Ovary (tissue), 9 donors: ENCODE data around the gene PHAF1. TPM values are rescaled to one million over a fixed set of nuclear protein-coding genes. Genes with fewer than 3 reads are reported as not detected.

Experiments
- DNase-seq, 5 donors: peaks; one replicate each; pipeline ENCODE4 v3.0.0-alpha.2; 2019 to 2020
- H3K27ac ChIP-seq, 2 donors: fragments of 200-600 bp; one replicate each; pipeline versions ENCODE4 v1.5.1 to v1.8.0; 2019 to 2022
- H3K27me3 ChIP-seq: fragments of 200-600 bp; one replicate; pipeline ENCODE4 v1.8.0; 2022
- H3K36me3 ChIP-seq: fragments of 200-600 bp; sonication (generic); one replicate; pipeline ENCODE4 v1.5.1; 2019
- H3K4me1 ChIP-seq: one replicate; pipeline ENCODE4 v1.8.1; 2013; ENCODE audit warnings: mild to moderate bottlenecking, moderate library complexity; ENCODE audit not compliant: insufficient read depth
- H3K4me3 ChIP-seq: fragments of 200-600 bp; sonication (generic); one replicate; pipeline ENCODE4 v1.5.1; 2017
- H3K9me3 ChIP-seq, 2 donors: fragments of 200-600 bp in 1 of 2; sonication (generic) in 1 of 2; one replicate each; pipeline versions ENCODE4 v1.5.1 to v1.8.1; 2013 to 2019; ENCODE audit warnings: mild to moderate bottlenecking in 1 of 2, moderate library complexity in 1 of 2
- CTCF ChIP-seq, 3 donors: fragments of 450-650 bp in 2 of 3; fragments of 200-600 bp in 1 of 3; IDR thresholded peaks; one replicate each; pipeline versions ENCODE4 v1.5.1 to v1.8.0; 2016 to 2022; ENCODE audit warnings: antibody characterized with exemption in 3 of 3, mild to moderate bottlenecking in 1 of 3
- EP300 ChIP-seq: sonication (generic); formaldehyde crosslinking; IDR thresholded peaks from one replicate; pipeline ENCODE4 v1.6.1; 2017; ENCODE audit warnings: antibody characterized with exemption
- POLR2A ChIP-seq: fragments of 450-650 bp; IDR thresholded peaks from one replicate; pipeline ENCODE4 v1.6.1; 2017; ENCODE audit warnings: antibody characterized with exemption, mild to moderate bottlenecking, moderate library complexity
- WGBS, 3 donors: extraction: QIAGEN DNeasy Blood & Tissue Kit in 1 of 3; methylation state at CpG; one replicate each; pipeline versions ENCODE4 v1.1.5 to v1.1.7; 2013 to 2017; 5-methylcytosine and 5-hydroxymethylcytosine counted together
- intact Hi-C, 4 donors: fragments of 100-400 bp; cut with DNase I; formaldehyde crosslinking; loops; one replicate each; pipeline versions ENCODE4 v1.11.0 to v1.15.1; 2022 to 2023
- polyA plus RNA-seq, 2 donors: library from polyadenylated mRNA; stranded (reverse); fragments of 200-250 nt in 1 of 2; fragments of 350-450 nt in 1 of 2; fragmentation: Illumina TruSeq in 1 of 2; extraction: RNeasy Lipid Tissue Mini Kit (QIAGEN cat#74804) in 1 of 2; gene quantifications; one replicate each; pipeline ENCODE4 v1.2.3, GENCODE V29; 2013 to 2014
- total RNA-seq, 7 donors: library from RNA; depleted of rRNA in 2 of 7; stranded (reverse); fragments of >200 nt in 2 of 7; fragmentation: NEBNext Ultra II Directional in 3 of 7; extraction: Animal tissue kit (Norgen Biotek cat#: 25700) in 3 of 7; gene quantifications; one replicate each; pipeline versions ENCODE4 v1.1.0 to v1.2.4, GENCODE V29; 2016 to 2023
- donor health status: DM: no; HTN: no; CAD: no; lungs with moderate emphysema.
- donor health status: DM: no; HTN: no; CAD: no.
- donor health status: Bipolar disorder and iron deficiency.
- donor health status: DM: yes; HTN: yes; CAD: no.
- donor health status: DM: no; HTN: no; CAD: no.
- donor health status: DM: yes; HTN: yes; CAD: no.

PHAF1 gene
- total and polyA plus RNA-seq, 9 donors: 9.0 to 25.1 (median 14.9) TPM

- WGBS, 3 donors: 89 to 98% (median 96%) methylated on average over 1 of the region's 1 CpG
Observed at GRCh38 chr16:67100569-67101310, 9.0 kb upstream of the PHAF1 start.

GRCh38 chr16:67101311-67102082, 8.2 kb upstream of the PHAF1 start:
- no peak for DNase-seq
- intact Hi-C loops: no loop called here
- H3K27ac ChIP-seq: no peak overlapping the region
- TF ChIP-seq EP300 (no peak), POLR2A (no peak), CTCF (IDR thresholded peaks at IDR 0.05) (no peak)
- WGBS, 3 donors: 81 to 83% (median 83%) methylated on average over 4 of the region's 4 CpGs
- no peaks in the 10 kb centered on the region for H3K9me3 ChIP-seq
- no peaks in the 10 kb centered on the region for H3K36me3 ChIP-seq
- no peaks in the 10 kb centered on the region for H3K27me3 ChIP-seq
- H3K4me3 ChIP-seq: no peak overlapping the region
- H3K4me1 ChIP-seq: no peaks in the 10 kb centered on the region

More at GRCh38 chr16:67100569-67101310, 9.0 kb upstream of the PHAF1 start:
- Histone ChIP-seq H3K27me3 (no peaks in the 10 kb centered on the region), H3K4me1 (no peaks in the 10 kb centered on the region), H3K4me3 (no peak overlapping the region), H3K36me3 (no peaks in the 10 kb centered on the region), H3K27ac (no peak overlapping the region), H3K9me3 (no peaks in the 10 kb centered on the region)
- TF ChIP-seq POLR2A (no peak), CTCF (IDR thresholded peaks at IDR 0.05) (no peak), EP300 (no peak)
- no peak for DNase-seq
- intact Hi-C loops: no loop called here

- TF ChIP-seq POLR2A (no peak), CTCF (IDR thresholded peaks at IDR 0.05) (no peak), EP300 (no peak)
- whole genome bisulfite sequencing, 3 donors: 47 to 50% (median 48%) methylated on average over 4 of the region's 4 CpGs
- Histone ChIP-seq H3K4me3 (no peak overlapping the region), H3K36me3 (no peaks in the 10 kb centered on the region), H3K27me3 (no peaks in the 10 kb centered on the region), H3K9me3 (no peaks in the 10 kb centered on the region), H3K27ac (no peak overlapping the region), H3K4me1 (peaks cover 1% of the 10 kb centered on the region)
- intact Hi-C loops: no loop called here
- no peak for DNase-seq
Observed at GRCh38 chr16:67104061-67104460, 5.7 kb upstream of the PHAF1 start.

GRCh38 chr16:67104845-67105244, 4.9 kb upstream of the PHAF1 start:
- intact Hi-C loops: no loop called here
- H3K27me3 ChIP-seq: no peaks in the 10 kb centered on the region
- H3K4me3 ChIP-seq: no peak overlapping the region
- TF ChIP-seq POLR2A (no peak), EP300 (no peak), CTCF (IDR thresholded peaks at IDR 0.05) (no peak)
- no peak for DNase-seq
- H3K9me3 ChIP-seq: no peaks in the 10 kb centered on the region
- peaks cover 4% of the 10 kb centered on the region for H3K4me1 ChIP-seq
- H3K36me3 ChIP-seq: no peaks in the 10 kb centered on the region
- 88 to 94% (median 88%) methylated on average over 6 of the region's 6 CpGs for WGBS, 3 donors
- no peak overlapping the region for H3K27ac ChIP-seq
